GM21381 (cell line): ENCODE data around the gene MEI4.

Source experiments
- ATAC-seq: cut with Tn5 transposase; IDR thresholded peaks from one replicate; pipeline ENCODE4 v1.9.1; 2021; ENCODE audit warnings: mild to moderate bottlenecking, moderate library complexity; ENCODE audit not compliant: unreplicated experiment

MEI4 gene

GRCh38 chr6:77930382-77930781 lies 277.5 kb downstream of the MEI4 start:
- no peak for ATAC-seq

GRCh38 chr6:77930952-77931351 lies 278.1 kb downstream of the MEI4 start:
- no peak for ATAC-seq

- no peak for ATAC-seq
These were observed 309.2 kb downstream of the MEI4 start for GRCh38 chr6:77962070-77962469.

GRCh38 chr6:77965449-77965848 lies 312.6 kb downstream of the MEI4 start:
- ATAC-seq, result no peak

- no peak for ATAC-seq
These were observed 319.5 kb downstream of the MEI4 start for GRCh38 chr6:77972334-77972733.
